ENCODE measurements around the gene TNFRSF25.
"Not testable (repeated sequence)": the region's sequence is repeated elsewhere in the genome, so short reads cannot be mapped to it uniquely, and the experiment has no call there.

DNA sequence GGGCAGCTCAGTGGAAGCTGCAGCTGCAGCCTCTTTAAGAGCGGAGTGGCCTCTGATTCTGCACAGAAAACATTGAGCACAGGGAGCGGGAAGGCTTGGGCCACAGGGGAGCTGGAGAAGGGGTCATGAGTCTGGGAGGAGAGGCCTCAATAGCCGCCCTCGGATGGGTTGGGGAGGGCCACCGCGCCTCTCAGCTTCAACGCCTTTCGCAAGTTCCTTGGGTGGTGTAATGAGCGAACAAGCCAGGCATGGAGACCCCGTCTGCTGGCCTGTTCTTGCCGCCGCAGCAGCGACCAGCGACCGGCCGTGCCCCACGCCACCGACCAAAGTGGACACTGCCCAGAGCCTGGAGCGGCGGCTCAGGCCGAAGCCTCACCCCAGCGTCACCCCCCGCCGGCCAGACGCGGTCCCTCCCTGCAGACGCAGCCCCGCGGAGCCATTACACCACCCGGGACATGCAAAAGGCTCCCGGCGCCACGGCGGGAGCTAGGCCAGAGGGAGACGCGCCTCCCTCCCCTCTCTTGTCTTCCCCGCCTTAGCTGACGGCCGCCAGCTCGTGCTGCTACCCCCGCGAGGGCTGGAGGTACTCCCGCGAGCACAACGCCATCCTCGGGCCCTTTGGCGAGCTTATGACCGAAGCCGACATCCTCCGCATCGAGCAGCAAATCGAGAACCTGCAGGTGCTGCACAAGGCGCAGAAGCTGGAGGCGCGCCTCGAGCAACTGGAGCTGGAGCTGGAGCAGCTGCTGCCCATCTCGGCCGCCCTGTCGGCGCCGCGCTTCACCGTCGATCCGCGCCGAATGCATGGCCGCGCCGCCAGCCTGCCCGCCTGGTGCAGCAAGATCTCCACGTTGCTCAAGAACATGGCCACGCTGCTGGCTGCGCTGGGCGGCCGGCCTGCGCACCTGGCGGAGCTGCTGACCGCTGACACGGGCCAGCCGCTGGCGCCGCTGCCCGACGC, 11.8 kb downstream of the TNFRSF25 start:
- TF ChIP-seq, protein P1, sequence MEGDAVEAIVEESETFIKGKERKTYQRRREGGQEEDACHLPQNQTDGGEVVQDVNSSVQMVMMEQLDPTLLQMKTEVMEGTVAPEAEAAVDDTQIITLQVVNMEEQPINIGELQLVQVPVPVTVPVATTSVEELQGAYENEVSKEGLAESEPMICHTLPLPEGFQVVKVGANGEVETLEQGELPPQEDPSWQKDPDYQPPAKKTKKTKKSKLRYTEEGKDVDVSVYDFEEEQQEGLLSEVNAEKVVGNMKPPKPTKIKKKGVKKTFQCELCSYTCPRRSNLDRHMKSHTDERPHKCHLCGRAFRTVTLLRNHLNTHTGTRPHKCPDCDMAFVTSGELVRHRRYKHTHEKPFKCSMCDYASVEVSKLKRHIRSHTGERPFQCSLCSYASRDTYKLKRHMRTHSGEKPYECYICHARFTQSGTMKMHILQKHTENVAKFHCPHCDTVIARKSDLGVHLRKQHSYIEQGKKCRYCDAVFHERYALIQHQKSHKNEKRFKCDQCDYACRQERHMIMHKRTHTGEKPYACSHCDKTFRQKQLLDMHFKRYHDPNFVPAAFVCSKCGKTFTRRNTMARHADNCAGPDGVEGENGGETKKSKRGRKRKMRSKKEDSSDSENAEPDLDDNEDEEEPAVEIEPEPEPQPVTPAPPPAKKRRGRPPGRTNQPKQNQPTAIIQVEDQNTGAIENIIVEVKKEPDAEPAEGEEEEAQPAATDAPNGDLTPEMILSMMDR (IDR thresholded peaks at IDR 0.05): not testable (repeated sequence)
- TF ChIP-seq POLR2A, POLR2AphosphoS5 (IDR thresholded peaks at IDR 0.05): not testable (repeated sequence)
